HCT116 (cell line): Measurements from ENCODE around the gene KIRREL3. TPM values are rescaled to one million over a fixed set of nuclear protein-coding genes. Genes with fewer than 3 reads are reported as not detected.

Experiments
- ATAC-seq: fragments of 200-7000 bp; cut with Tn5 transposase; 2 replicates; pipeline ENCODE4 v1.9.1; 2020; ENCODE audit warnings: mild to moderate bottlenecking, moderate library complexity
- BruUV-seq: library from RNA; stranded (reverse); fragments of 400-500 nt; replicated peaks from 2 replicates; lab custom pipeline; 2021; lab: Mats Ljungman, UMichigan
- CTCF ChIA-PET: fragments of 300-600 bp; sonication (Branson Sonifier 250); formaldehyde crosslinking; loops from one replicate; lab custom pipeline; 2021; ENCODE audit warnings: antibody characterized with exemption; lab: Charles Lee
- POLR2A ChIA-PET: fragments of 300-600, 350-600 bp; sonication (Branson Sonifier 250); formaldehyde crosslinking; loops from one replicate; lab custom pipeline; 2021; ENCODE audit warnings: antibody characterized with exemption; lab: Charles Lee
- RAD21 ChIA-PET, 2 experiments: fragments of 300-600 bp; sonication (Branson Sonifier 250); formaldehyde crosslinking; loops; one replicate each; lab custom pipeline; 2023; ENCODE audit warnings: low total read pairs in 2 of 2; ENCODE audit not compliant: uncharacterized antibody in 2 of 2, unreplicated experiment in 2 of 2, low non-redundant PET in 1 of 2; lab: Charles Lee
- DNase-seq: peaks from one replicate; pipeline ENCODE4 v3.0.0-alpha.2; 2010; ENCODE audit warnings: low read depth, low spot score
- H2AFZ ChIP-seq: fragments of 200-600 bp; shearing (Covaris generic), sonication (generic); 2 replicates; pipeline ENCODE4 v1.6.1; 2017; ENCODE audit warnings: low read depth, mixed run types, mixed read lengths, antibody characterized with exemption, low read length; ENCODE audit not compliant: poor library complexity, severe bottlenecking
- H3K27ac ChIP-seq: 2 replicates; pipeline ENCODE4 v1.5.1; 2012; ENCODE audit warnings: low read depth, low read length
- H3K27me3 ChIP-seq: fragments of 200-600 bp; sonication (generic); 2 replicates; pipeline ENCODE4 v1.6.1; 2016; ENCODE audit warnings: mixed run types, low read length, mixed read lengths; ENCODE audit not compliant: insufficient read depth
- H3K36me3 ChIP-seq, 2 experiments: fragments of 200-500 bp in 1 of 2; fragments of 200-600 bp in 1 of 2; sonication (Bioruptor generic) in 1 of 2; sonication (generic) in 1 of 2; 2 replicates each; pipeline versions ENCODE4 v1.5.1 to v1.6.1; 2014 to 2016; ENCODE audit warnings: low read length in 2 of 2, inconsistent platforms in 1 of 2, mixed read lengths in 1 of 2, mixed run types in 1 of 2; ENCODE audit not compliant: insufficient read depth in 2 of 2, control insufficient read depth in 1 of 2
- H3K4me1 ChIP-seq, 2 experiments: fragments of 200-600 bp in 1 of 2; sonication (generic) in 1 of 2; 2 replicates each; pipeline versions ENCODE4 v1.5.1 to v1.6.1; 2012 to 2017; ENCODE audit warnings: low read length in 2 of 2, inconsistent platforms in 1 of 2, mild to moderate bottlenecking in 1 of 2, mixed read lengths in 1 of 2, mixed run types in 1 of 2, moderate library complexity in 1 of 2; ENCODE audit not compliant: insufficient read depth in 2 of 2, control insufficient read depth in 1 of 2
- H3K4me2 ChIP-seq: fragments of 200-600 bp; sonication (generic); 2 replicates; pipeline ENCODE4 v1.6.1; 2017; ENCODE audit warnings: mixed run types, low read length, mixed read lengths
- H3K4me3 ChIP-seq, 2 experiments: fragments of 200-600 bp in 1 of 2; sonication (generic) in 1 of 2; replicated peaks in 1 of 2; 2 replicates each; pipeline ENCODE4 v1.5.1; 2011 to 2016; ENCODE audit warnings: low read length in 2 of 2, control low read depth in 1 of 2, low read depth in 1 of 2, mild to moderate bottlenecking in 1 of 2, mixed read lengths in 1 of 2, mixed run types in 1 of 2
- H3K79me2 ChIP-seq: fragments of 200-600 bp; sonication (generic); 2 replicates; pipeline ENCODE4 v1.6.1; 2017; ENCODE audit warnings: mild to moderate bottlenecking, mixed run types, low read length, moderate library complexity, mixed read lengths; ENCODE audit not compliant: insufficient read depth
- H3K9ac ChIP-seq: fragments of 200-600 bp; sonication (generic); 2 replicates; pipeline ENCODE4 v1.6.1; 2016; ENCODE audit warnings: low read length, mixed read lengths
- H3K9me2 ChIP-seq: fragments of 200-600 bp; sonication (generic), shearing (Covaris generic); 2 replicates; pipeline ENCODE4 v1.6.1; 2017; ENCODE audit warnings: mixed run types, mild to moderate bottlenecking, moderate library complexity; ENCODE audit not compliant: insufficient read depth
- H3K9me3 ChIP-seq, 2 experiments: fragments of 200-500 bp in 1 of 2; fragments of 200-600 bp in 1 of 2; sonication (Bioruptor generic) in 1 of 2; sonication (generic) in 1 of 2; 2 replicates each; pipeline ENCODE4 v1.6.1; 2014 to 2017; ENCODE audit warnings: low read length in 2 of 2, mixed read lengths in 2 of 2, inconsistent platforms in 1 of 2, low read depth in 1 of 2, mild to moderate bottlenecking in 1 of 2, mixed run types in 1 of 2, moderate library complexity in 1 of 2; ENCODE audit not compliant: control insufficient read depth in 1 of 2, insufficient read depth in 1 of 2
- H4K20me1 ChIP-seq: fragments of 200-600 bp; sonication (generic), shearing (Covaris generic); 2 replicates; pipeline ENCODE4 v1.6.1; 2017; ENCODE audit warnings: mixed run types, mild to moderate bottlenecking, moderate library complexity; ENCODE audit not compliant: insufficient read depth
- CBX3 ChIP-seq: IDR thresholded peaks from 2 replicates; pipeline ENCODE4 v1.6.1; 2012; ENCODE audit warnings: low read depth
- CEBPB ChIP-seq: IDR thresholded peaks from 2 replicates; pipeline ENCODE4 v1.6.1; 2012; ENCODE audit warnings: low read depth
- EGR1 ChIP-seq: IDR thresholded peaks from 2 replicates; pipeline ENCODE4 v1.6.1; 2012; ENCODE audit warnings: low read depth
- EZH2phosphoT487 ChIP-seq: fragments of 200-600 bp; IDR thresholded peaks from 2 replicates; pipeline ENCODE4 v1.6.1; 2018; ENCODE audit warnings: antibody characterized with exemption, borderline replicate concordance
- JUND ChIP-seq: IDR thresholded peaks from 2 replicates; pipeline ENCODE4 v1.6.1; 2012
- POLR2AphosphoS5 ChIP-seq: IDR thresholded peaks from 2 replicates; pipeline ENCODE4 v1.6.1; 2011; ENCODE audit warnings: mild to moderate bottlenecking, low read depth, low read length, moderate library complexity
- ZNF274 ChIP-seq: fragments of 200-500 bp; sonication (Bioruptor generic); IDR thresholded peaks from 2 replicates; pipeline ENCODE4 v1.6.1; 2014; ENCODE audit warnings: mild to moderate bottlenecking, low read depth, low read length, inconsistent platforms
- intact Hi-C: fragments of 100-400 bp; cut with micrococcal nuclease; formaldehyde crosslinking; loops from 2 replicates; pipeline ENCODE4 v1.10.0; 2022
- total RNA-seq: library from RNA; stranded (reverse); gene quantifications from one replicate; pipeline ENCODE4 v1.2.1, GENCODE V29; 2021; ENCODE audit not compliant: unreplicated experiment
- TF ChIP-seq, protein P1 (sequence below): IDR thresholded peaks from 2 replicates; pipeline ENCODE4 v1.6.1; 2011; ENCODE audit warnings: mild to moderate bottlenecking, low read length, moderate library complexity; ENCODE audit not compliant: insufficient replicate concordance; ENCODE audit errors: extremely low read depth
- TF ChIP-seq, protein P2 (sequence below): IDR thresholded peaks from 2 replicates; pipeline ENCODE4 v1.6.1; 2012
- TF ChIP-seq, protein P3 (sequence below), 3 experiments: fragments of 200-600 bp in 1 of 3; sonication (generic) in 1 of 3; IDR thresholded peaks in 2 of 3; conservative IDR thresholded peaks in 1 of 3; 2 replicates each; pipeline ENCODE4 v1.5.1; 2012 to 2017; ENCODE audit warnings: low read depth in 2 of 3, low read length in 2 of 3, antibody characterized with exemption in 1 of 3, borderline replicate concordance in 1 of 3, control low read depth in 1 of 3, mild to moderate bottlenecking in 1 of 3, mixed read lengths in 1 of 3, mixed run types in 1 of 3, moderate library complexity in 1 of 3; ENCODE audit not compliant: insufficient read depth in 1 of 3

The KIRREL3 gene
- total RNA-seq, 1 experiment from 2014 or later, result not detected

DNA sequence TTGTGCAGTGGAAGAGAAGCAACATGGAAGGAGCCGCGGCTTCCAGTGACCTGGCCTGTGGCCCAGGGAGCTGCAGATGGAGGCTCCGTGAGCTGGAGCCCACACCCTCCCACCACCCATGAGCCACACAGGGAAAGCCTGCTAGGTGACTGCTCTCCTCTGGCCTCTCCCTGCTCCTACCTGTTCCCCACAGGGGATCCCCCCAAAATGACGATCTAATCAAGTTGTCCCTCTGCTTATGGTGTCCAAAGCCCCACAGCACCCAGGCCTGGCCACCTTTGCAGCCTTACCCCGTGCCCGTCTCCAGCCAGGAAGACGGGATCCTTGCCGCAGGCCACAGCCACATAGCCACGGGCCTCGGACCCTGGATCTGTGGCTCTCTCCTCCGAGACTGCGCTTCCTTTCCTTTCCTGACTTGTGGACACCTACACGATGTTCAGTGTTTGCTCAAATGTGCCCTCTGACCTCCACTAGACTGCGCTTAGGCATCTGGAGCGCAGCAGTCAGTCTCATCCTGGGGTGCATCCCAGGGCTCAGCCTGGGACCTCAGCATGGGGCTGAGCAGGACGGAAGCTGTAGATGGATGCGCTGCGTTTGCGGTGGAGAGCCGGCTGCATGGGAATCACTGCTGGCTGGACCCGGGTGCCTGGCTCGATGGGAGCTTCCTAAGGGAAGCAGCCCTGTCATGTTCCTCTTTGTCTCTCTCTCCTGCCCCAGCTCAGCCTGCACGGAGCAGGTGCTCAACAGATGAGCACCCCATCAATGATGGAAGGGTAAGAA is 511.8 kb downstream of the KIRREL3 start:
- ChIA-PET CTCF (interaction anchor here (2.3 kb wide), 1 partner anchor 8 kb away, joined by 13 read pairs; no protein-coding TSS in a partner anchor), RAD21 (no interaction called here), POLR2A (no interaction called here)
- no peak overlapping the region for H3K4me2 ChIP-seq
- ATAC-seq (no peak), DNase-seq (no peak)
- no peak overlapping the region for H3K9ac ChIP-seq
- TF ChIP-seq ZNF274, result no peak
- no peak for TF ChIP-seq EZH2phosphoT487
- TF ChIP-seq, protein P1, sequence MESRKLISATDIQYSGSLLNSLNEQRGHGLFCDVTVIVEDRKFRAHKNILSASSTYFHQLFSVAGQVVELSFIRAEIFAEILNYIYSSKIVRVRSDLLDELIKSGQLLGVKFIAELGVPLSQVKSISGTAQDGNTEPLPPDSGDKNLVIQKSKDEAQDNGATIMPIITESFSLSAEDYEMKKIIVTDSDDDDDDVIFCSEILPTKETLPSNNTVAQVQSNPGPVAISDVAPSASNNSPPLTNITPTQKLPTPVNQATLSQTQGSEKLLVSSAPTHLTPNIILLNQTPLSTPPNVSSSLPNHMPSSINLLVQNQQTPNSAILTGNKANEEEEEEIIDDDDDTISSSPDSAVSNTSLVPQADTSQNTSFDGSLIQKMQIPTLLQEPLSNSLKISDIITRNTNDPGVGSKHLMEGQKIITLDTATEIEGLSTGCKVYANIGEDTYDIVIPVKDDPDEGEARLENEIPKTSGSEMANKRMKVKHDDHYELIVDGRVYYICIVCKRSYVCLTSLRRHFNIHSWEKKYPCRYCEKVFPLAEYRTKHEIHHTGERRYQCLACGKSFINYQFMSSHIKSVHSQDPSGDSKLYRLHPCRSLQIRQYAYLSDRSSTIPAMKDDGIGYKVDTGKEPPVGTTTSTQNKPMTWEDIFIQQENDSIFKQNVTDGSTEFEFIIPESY, result no peak
- no peak for TF ChIP-seq POLR2AphosphoS5
- TF ChIP-seq CEBPB, result no peak
- TF ChIP-seq EGR1, result no peak
- TF ChIP-seq, protein P2, sequence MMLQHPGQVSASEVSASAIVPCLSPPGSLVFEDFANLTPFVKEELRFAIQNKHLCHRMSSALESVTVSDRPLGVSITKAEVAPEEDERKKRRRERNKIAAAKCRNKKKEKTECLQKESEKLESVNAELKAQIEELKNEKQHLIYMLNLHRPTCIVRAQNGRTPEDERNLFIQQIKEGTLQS, result no peak
- no peak for TF ChIP-seq JUND
- TF ChIP-seq, protein P3, sequence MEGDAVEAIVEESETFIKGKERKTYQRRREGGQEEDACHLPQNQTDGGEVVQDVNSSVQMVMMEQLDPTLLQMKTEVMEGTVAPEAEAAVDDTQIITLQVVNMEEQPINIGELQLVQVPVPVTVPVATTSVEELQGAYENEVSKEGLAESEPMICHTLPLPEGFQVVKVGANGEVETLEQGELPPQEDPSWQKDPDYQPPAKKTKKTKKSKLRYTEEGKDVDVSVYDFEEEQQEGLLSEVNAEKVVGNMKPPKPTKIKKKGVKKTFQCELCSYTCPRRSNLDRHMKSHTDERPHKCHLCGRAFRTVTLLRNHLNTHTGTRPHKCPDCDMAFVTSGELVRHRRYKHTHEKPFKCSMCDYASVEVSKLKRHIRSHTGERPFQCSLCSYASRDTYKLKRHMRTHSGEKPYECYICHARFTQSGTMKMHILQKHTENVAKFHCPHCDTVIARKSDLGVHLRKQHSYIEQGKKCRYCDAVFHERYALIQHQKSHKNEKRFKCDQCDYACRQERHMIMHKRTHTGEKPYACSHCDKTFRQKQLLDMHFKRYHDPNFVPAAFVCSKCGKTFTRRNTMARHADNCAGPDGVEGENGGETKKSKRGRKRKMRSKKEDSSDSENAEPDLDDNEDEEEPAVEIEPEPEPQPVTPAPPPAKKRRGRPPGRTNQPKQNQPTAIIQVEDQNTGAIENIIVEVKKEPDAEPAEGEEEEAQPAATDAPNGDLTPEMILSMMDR (IDR thresholded peaks at IDR 0.05 in 2 of 3, conservative IDR thresholded peaks at IDR 0.05 in 1 of 3; ENCODE audit: borderline replicate concordance in 1 of 3, insufficient read depth in 1 of 3, low read depth in 2 of 3, low read length in 2 of 3), result no peak
- no peak for TF ChIP-seq CBX3
- intact Hi-C loops, result no loop called here
- H3K36me3 ChIP-seq, result no peaks in the 10 kb centered on the region
- H3K27ac ChIP-seq, result no peak overlapping the region
- no peaks in the 10 kb centered on the region for H3K79me2 ChIP-seq
- no peaks in the 10 kb centered on the region for H3K4me1 ChIP-seq
- BruUV-seq, result no TSS peak
- no peaks in the 10 kb centered on the region for H3K9me2 ChIP-seq
- no peak overlapping the region for H2AFZ ChIP-seq
- no peak overlapping the region for H3K4me3 ChIP-seq
- H3K9me3 ChIP-seq, result no peaks in the 10 kb centered on the region
- no peaks in the 10 kb centered on the region for H3K27me3 ChIP-seq
- no peaks in the 10 kb centered on the region for H4K20me1 ChIP-seq
